Fibroblast of skin of left biceps (primary cell): ENCODE results near the gene ARR3.
"Not testable (repeated sequence)": the region's sequence is repeated elsewhere in the genome, so short reads cannot be mapped to it uniquely, and the experiment has no call there.

ENCODE experiments used
- DNase-seq, 2 experiments: peaks; one replicate each; pipeline ENCODE4 v3.0.0-alpha.2; 2013; ENCODE audit warnings: low read depth in 2 of 2

The ARR3 gene

DNA sequence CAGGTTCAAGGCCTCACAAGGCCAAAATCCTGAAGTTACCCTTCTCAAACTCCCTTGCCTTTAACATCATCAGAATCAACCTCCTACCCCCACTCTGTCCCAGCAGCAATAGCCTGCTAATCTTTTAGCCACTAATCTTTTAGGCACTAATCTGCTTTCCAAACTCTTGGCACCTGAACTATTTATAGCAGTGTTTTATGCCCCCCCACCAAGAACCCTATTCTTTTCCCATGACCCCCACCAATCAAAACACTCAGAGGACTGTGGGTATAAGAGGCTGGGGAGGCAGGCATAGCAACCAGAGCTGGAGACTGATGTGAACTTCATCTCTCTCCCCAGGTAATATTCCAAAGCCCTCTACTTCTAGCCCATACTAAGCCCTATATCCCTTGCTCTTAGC lies at the start of gene ARR3:
ARR3 (plus strand) TSS at position 301 of the 400 bp plus-strand sequence. CDS start 1,052 bp downstream, outside the sequence.
- no peak for DNase-seq

DNA sequence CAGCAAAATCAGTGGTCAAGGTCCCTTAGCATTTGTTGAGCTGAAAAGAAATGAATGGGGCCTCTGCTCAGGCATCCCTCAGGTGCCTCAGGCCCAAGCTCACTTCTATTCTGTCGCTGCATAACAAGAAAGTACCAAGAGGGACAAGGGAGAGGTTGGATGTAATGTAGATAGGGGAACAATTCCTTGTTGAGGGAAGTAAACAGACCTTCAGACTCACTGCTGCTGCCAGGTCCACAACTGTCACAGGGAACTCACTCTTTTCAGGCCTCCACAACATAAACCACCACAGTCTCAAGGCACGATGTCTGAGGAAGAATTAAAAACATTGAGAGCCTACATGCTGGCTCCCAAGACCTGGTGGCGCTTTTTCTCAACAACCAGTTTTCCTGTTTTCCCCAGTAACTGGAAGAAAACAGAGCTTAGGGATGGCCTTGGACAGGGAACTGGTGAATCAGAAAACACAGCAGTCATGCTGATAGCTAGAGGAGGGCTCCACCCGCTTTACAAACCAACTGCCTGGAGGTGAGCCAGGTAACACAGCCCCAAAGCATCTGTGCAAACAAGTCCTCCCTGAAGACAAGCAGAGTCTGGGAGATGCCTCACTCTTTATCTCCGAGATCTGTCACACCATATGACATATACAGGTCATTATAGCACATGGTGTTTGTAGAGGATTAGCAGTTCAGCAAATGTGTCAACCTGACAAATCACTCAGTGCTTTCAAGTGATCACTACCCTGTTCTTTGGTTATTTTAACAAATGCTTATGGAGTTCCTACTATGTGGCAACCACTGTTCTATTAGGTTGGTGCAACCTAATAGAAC lies 48.0 kb upstream of the ARR3 start:
- no peak for DNase-seq

DNA sequence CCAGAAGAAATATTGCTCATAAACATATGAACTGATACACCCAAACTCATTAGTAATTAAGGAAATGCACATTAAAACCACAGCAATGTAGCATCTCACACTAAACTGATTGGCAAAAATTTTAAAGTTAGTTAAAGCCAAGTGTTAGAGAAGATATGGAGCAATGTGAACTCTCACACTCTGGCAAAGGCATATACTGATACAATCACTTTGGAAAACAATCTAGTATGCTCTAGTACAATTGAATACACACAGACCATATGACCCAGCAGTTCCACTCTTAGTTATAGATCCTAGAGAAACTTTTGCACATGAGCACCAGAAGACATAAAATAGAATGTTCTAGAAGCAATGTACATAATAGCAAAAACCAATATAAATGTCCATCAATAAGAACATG lies 42.1 kb upstream of the ARR3 start:
- DNase-seq = no peak

DNA sequence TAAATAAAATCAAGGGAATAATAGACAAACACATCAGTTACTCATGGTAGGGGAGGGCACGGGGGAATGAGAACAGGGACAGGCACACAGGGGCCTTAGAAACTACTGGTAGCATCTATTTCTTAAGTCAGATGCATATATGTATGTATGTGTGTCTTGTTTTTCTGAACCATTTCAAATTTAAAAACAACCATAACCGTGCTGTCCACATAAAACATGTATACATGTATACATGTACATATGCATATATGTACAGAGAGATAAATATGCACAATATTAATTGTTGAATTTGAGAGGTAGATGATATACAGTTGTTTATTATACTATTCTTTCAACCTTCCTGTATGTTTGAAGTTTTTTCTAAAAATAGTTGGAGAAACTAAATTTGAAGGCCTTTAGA lies 41.4 kb upstream of the ARR3 start:
- DNase-seq = no peak

DNA sequence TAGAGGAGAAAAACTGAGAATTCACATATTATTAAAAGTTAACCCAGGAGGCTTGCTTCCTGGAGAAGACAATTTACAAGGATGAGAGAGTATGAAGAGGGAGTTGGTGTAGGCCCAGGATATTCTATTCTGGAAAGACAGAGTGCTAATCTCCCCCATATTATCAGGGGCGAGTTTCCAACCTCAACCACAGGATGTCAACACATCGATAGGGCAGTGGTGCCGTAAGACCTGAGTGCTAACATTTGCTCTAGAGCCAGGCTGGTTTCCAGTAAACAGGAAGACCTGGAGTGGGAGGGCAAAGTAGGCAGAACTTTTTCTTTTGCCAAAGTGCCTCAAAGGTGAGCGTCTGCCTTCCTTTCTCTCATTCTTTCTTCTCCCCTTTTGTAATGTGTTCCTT lies 36.5 kb upstream of the ARR3 start:
- no peak for DNase-seq

DNA sequence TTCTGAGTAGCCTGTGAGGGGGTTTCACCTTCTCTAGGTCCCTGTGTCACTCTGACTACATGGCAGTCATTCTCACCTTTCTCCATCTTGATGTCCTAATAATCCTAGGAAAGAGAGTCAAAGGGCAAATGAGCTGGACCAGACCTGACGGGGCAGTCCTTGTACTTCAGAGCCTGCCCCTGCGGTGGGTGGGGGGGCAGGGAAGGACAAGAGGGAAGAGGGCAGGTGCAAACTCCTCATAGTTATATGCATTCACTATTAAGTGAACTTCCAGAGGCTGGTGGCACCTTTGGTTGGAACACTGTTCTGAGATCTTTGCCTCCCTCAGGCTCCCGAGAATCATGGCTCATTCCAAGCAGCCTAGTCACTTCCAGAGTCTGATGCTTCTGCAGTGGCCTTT lies 33.8 kb upstream of the ARR3 start, which contains the start of gene AWAT1:
AWAT1 (plus strand) TSS at position 301 of the 400 bp plus-strand sequence; CDS start at position 342, 41 bp downstream.
- no peak for DNase-seq

DNA sequence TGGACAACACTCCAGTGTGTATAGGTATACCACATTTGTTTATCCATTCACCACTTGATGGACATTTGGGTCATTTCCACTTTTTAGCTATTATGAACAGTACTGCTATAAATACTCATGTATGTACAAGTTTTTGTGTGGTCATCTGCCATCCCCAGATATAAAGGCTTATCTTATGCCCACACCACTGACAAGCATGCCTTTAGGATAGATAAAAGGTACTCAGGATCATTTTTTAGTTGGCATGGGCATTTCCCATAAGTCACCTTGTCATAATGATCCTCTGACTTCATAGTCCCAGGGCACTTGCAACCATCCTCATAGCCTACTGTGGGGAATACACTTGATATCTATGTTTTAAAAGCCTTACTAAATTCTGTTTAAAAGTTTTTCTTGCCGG lies 27.4 kb upstream of the ARR3 start:
- DNase-seq = no peak

DNA sequence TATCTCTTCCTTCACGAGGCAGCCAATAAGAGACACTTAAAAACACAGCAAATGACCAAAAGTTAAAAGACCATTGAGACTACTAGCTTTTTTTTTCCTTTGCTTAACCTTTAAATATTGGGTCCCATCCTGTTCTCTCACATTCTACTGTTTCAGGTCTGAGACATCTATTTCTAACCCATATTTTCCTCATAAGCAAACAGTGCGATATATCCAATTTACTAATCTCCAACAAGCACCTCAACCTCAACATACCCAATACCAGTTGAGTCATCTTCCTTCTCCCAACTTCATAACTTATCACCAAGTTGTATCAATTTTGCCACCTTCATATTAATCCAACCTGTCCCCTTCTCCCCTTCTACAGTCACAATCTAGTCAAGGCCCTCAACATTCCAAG lies 26.6 kb upstream of the ARR3 start:
- DNase-seq = no peak

DNA sequence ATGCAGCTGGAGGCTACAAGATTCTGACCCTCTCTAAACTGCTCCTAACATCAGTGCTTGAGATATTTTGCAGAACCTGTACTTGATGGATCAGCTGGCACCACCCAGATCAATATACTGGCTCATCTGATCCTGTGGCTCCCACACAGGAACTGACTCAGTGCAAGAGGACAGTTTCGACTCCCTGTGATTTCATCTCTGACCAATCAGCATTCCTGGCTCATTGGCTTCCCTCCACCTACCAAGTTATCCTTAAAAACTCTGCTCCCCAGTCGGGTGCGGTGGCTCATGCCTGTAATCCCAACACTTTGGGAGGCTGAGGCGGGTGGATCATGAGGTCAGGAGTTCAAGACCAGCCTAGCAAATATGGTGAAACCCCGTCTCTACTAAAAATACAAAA lies 24.5 kb upstream of the ARR3 start:
- not testable (repeated sequence) for DNase-seq

DNA sequence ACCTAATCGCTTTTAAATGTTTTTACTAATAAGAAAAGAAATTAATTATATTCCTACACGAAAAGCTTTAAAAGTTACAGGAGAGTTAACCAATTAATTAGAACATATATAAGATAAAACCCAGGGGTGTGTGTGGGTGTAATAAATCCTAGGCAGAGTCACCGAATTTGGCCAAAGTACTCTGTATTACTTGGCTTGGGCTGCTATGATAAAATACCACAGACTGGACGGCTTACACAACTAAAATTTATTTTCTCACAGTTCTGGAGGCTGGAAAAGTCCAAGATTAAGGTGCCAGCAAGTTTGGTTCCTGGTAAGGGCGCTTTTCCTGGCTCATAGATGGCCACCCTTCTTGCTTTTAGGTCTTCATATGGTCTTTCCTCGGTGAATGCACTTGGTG lies 23.3 kb upstream of the ARR3 start:
- DNase-seq = no peak

DNA sequence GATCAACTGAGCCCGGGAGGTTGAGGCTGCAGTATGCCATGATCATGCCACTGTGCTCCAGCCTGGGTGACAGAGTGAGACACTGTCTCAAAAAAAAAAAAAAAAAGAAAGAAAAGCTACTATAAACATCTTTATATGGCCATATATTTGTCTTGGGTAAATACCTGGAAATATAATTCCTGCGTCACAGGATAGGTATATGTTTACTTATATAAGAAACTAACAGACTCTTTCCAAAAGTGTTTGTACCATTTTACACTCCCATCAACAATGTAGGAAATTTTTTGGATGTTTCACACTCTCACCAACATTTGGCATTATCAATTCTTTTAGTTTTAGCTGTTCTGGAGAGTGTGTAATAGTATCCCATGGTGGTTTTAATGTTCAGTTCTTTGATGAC lies 20.9 kb upstream of the ARR3 start:
- no peak for DNase-seq

DNA sequence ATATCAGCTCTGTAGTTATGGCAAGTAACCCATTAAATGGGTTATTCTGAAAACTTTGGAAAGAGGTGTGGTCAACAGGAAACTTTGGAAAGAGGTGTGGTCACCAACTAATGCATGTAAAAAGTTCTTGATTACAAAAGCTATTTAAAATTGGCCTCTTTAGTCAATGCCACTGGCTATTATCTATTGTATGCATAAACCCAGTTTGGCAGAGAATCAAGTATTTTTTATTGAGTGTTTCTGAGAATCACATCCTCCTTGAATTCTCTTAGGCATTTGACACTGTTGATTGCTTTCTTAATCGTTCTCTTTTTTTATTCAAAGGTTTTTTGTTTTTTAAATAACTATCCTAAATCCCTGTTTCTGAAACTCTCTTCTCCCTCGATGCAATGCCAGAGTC lies 15.6 kb upstream of the ARR3 start:
- no peak for DNase-seq

DNA sequence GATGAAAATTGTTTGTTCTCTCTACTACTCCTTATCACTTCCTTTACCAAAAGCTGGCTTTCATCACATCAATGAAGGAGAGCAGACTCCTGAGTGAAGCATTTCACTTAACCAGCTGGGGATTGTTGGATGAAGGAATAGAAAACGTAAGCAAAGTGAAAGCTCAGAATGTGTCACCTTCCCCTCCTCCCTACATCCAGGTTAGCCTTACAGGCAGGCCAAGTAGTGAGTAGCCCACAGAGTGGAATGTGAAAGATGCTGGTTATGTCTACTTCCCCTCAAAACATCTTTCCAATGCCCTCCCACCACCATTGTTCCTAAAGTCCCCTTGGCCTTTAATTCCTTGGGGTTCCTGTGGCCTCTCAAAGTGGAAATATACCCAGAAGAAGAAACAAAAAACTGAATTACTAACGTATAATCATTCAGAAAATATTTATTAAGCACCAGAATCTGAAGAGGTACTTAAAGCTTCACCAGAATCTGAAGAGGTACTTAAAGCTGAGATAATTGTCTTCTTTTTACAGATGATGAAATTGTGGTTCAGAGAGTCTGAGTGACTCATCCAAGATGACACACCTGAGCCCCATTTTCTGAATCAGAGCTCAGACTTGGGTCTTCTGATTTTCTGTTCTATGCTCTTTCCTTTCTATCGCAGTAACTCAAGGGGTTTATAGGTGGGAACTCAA lies 14.6 kb upstream of the ARR3 start:
- DNase-seq = no peak

DNA sequence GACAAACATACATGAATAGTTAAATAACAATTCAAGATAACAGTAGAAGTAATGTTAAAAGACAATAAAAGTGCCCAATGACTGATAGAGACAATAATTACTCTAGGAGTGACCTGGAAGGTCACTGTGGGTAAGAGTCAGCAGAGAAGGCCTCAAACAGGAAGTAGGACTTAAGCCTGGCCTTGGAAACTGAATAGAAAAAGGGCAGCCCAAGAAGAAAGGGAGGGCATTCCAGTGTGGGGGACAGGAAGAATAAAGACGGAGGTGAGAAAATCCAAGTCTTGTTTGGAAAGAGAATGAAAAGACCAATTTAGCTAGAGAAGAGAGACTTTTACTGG lies 14.1 kb upstream of the ARR3 start:
- DNase-seq = no peak

DNA sequence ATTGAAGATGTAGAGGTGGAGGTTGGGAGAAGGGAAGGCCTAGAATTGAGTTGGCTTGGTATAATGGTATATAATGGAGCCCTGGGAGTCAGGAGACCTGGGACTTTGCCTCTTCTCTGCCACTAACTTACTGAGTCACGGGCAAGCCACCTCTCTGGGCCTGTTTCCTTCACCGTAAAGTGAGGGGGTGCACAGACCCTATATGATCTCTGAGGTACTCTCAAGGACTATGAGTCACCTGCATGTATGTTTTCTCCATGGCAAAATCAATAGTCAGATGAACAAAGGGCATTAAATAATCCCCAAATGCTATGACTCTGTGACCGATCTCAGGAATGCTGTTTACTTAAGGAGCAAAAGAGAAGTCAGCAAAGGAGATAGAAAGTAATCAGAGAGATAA lies 13.2 kb upstream of the ARR3 start:
- DNase-seq = no peak

DNA sequence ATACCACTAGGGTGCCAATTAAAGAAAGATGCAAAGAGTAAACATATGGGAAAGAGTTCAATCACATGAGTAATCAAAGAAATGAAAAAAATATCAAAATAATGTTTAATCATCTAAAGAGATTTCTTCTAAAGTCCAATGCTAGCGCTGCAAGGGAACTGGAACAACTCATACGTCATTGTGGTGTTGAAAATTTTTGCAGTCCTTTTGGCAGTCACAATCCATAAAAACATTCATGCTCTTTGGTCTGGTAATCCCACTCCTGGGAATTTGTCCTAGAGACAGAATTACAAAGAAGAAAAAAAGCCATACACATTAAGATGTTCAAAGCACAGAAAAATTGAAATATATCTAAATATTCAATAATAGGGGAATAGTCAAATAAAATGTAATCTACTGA lies 12.7 kb upstream of the ARR3 start:
- DNase-seq = no peak

DNA sequence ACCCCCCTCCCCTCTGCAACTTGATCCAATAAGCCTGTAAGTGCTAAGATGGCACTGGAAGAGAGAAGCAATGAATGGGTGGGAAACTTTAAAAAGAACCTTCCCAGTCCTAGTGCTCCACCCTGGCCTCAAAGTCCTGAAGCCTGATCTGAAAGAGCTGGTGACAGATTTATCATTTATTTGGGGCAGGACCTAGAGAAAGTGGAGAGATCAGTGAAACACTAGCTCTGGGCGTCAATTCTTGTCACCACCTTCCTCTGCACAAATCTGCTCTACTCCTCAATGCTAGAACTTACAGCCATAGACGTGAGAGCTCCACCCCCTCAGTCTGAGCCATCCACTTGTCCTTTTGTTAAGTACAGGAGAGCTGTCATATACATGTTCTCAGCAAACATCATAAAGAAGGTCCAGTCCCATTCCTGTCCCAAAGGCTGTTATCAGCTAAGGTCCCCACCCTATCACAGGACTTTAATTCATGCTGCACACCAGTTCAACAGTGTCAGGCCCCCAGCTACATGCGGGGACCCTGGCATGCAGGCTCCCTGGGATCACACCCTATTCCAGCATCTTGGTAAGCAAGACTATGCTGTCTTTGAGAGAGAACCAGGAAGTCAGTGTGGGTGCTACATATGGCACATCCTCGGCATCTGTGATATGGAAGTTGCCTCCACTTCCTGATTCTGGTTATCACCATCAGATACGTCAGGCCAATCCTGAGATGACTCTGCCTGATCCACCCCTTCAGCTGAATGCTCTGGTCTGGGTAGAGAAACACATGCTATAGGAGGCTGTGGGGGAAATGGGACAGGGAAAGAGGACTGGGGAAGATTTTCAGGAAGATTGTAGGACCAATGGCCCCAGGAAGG lies 10.5 kb upstream of the ARR3 start:
- no peak for DNase-seq

DNA sequence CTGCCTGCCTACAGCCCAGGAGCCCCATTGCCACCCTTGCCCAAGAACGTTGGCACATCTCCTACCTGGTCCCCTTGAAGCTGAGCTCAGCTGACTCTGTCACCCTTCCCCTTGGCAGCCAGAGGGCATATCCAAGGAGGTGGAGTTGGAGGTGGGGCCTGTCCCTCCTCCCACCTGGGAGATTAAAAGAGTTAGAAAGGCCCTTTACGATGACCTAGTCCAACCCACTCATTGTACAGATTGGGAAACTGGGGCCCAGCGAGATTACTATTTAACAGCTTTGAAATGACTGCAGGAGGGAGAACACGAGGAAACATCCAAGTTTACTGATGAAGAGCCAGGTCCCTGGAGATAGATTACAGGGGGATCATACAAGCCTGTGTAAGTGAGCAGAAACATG lies 8.0 kb upstream of the ARR3 start, which contains the start of gene P2RY4:
P2RY4 (minus strand) TSS at position 101 of the 400 bp plus-strand sequence. CDS start 580 bp downstream, outside the sequence.
- no peak for DNase-seq

DNA sequence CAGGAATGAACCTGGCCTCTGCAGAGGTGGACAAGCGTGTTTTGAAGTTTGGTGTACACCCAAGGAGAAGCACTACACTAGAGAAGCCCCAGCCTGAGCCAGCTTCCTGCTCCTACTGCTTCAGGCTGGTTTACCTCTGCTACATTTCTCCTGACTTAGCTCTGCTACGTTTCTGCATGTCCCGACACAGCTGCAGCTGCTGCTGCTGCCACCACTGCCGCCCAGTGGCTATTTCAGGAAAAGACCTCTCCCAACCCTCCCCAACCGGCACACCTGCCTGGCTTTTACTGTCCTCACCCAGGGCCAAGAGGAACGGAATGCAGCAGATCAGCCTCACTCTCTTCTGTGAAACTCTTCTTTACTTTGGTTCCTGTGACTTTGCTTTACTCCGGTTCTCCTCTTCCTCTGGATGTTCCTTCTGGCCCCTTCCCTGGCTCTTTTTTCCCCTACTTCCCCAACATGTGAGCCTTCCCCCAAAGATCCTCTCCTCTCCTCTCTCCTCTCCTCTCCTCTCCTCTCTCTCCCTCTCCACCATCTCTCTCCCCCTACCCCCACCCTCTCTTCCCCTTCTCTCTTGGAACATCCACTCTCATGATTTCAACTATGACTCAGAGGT lies 5.1 kb upstream of the ARR3 start:
- DNase-seq = no peak

DNA sequence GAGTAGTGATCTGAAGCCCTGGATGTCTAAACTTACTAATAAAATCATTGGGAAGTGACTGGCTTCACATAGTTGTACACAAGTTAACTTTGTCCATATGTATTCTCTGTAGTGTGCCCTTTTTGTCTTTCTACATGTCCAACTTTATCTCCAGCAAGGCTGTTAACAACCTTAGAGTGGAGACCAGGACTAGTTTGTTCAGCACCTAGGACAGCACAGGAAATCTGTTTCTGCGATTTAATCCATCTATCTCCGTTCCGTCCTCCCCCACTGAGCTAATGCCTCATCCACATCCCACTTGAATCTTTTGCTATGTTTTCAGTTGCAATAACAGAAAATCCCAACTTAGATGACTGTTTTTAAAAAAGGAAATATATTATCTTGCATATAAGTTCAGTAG lies 3.4 kb upstream of the ARR3 start:
- DNase-seq = no peak

DNA sequence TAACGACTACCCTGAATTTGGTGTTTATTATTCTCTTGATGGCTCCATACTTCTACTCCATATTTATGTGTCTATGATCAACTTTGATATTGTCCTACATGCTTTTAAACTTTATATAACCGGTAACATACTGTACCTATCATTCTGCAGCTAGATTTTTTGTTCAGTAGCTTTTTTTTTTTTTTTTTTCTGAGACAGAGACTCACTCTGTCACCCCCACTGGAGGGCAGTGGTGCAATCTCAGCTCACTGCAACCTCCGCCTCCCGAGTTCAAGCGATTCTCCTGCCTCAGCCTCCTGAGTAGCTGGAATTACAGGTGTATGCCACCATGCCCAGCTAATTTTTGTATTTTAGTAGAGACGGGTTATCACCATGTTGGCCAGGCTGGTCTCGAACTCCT lies 5.9 kb downstream of the ARR3 start:
- DNase-seq = not testable (repeated sequence)

DNA sequence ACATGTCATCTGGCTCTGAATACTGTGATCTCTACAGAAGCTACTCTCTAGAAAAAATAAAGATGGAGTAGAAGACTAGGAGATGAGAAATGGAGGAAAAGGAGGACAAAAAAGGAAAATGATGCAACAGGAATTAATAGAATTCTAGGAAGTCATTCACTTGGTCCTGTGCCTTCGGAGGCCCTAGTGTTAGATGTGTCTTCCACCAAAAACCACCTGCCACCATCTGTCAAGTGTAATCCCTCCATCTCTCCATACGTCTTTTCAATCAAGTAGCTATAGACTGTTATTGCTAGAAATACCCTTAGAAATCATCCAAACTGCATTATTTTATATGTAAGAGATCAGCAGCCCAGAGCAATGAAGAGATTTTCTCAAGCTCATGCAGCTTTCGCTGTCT lies 10.9 kb downstream of the ARR3 start:
- DNase-seq = no peak
